HG03175 (cell line): ENCODE data around the gene DNAJB12.
"Not testable (repeated sequence)": the region's sequence is repeated elsewhere in the genome, so short reads cannot be mapped to it uniquely, and the experiment has no call there.

Experiments used
- ATAC-seq: cut with Tn5 transposase; IDR thresholded peaks from one replicate; pipeline ENCODE4 v1.9.1; 2021; ENCODE audit warnings: mild to moderate bottlenecking, moderate library complexity; ENCODE audit not compliant: unreplicated experiment

The DNAJB12 gene

GRCh38 chr10:72355214-72355555 lies 466 bp upstream of the DNAJB12 start:
- peak; percentile 15 for ATAC-seq

DNA sequence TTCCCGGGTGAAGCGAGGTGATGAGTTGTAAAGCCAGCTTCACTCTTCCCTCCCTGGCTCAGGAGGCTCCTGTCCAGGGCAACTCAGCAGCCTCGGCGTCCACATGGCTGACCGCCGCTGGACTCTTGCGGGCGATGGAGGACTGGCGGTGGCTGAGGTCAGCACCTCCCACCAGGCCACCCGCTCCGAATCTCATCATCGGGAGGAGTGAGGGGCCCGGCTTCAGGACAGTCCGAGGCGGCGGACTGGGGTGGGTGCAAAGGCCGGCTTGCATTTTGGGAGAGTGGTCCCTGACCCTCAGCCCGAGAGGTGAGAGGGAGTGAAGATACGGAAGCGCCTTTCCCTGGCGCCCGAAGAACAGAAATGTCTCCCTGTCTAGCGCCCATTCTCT lies 759 bp downstream of the DNAJB12 start:
- ATAC-seq: peak; percentile 9

- ATAC-seq: no peak
Observed at GRCh38 chr10:72353028-72353964, 1.4 kb downstream of the DNAJB12 start.

DNA sequence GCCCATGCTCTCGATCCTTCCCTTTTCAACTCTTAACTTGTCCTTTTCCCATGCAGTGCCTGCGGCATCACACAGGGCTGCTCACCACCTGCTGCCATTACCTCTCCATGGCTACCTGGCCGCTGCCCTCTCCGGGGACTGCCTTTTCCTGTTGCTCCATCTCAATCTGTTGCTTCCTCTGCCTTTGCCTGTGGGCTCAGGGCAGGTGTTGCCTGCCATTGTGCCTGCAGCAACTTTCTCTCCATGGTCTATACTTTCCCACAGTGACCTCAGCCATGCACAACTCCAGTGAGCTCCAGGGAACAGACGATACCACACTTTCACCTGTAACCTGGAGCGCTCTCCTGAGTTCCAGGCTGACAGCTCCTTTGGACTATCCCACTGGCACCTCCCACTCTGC lies 3.2 kb downstream of the DNAJB12 start:
- no peak for ATAC-seq

GRCh38 chr10:72349438-72349837 lies 5.3 kb downstream of the DNAJB12 start:
- no peak for ATAC-seq

- no peak for ATAC-seq
Observed at GRCh38 chr10:72348282-72348681, 6.4 kb downstream of the DNAJB12 start.

DNA sequence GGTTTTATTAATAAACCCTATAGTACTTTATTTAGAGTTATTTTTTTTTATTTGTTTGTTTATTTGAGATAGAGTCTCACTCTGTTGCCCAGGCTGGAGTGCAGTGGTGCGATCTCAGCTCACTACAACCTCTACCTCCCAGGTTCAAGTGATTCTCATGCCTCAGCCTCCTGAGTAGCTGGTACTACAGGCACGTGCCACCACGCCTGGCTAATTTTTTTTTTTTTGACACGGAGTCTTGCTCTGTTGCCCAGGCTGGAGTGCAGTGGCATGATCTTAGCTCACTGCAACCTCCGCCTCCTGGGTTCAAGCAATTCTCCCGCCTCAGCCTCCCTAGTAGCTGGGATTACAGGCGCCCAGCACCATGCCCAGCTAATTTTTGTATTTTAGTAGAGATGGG lies 8.6 kb downstream of the DNAJB12 start:
- not testable (repeated sequence) for ATAC-seq

- ATAC-seq: no peak
Observed at GRCh38 chr10:72344932-72345331, 9.8 kb downstream of the DNAJB12 start.

DNA sequence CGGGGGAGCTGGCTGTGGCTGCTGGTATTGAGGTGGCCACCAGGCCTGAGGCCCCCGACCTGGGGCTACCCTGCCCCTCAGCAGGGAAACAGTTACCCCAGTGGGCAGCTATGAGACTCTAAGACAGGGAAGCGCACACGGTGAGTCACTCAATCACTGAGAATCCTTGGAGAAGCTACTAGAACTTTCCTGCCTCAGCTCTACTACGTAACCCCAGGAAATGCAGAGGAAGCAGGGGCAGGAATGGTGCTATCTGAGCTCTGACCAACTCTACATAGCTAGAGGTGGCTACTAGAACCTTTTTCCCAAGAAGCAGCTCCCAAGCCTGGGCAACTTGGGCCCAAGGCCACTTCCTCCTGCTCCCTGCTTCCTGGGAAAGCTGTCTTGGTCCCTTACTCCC lies 11.8 kb downstream of the DNAJB12 start:
- ATAC-seq: no peak

- no peak for ATAC-seq
Observed at GRCh38 chr10:72340510-72341261, 14.0 kb downstream of the DNAJB12 start.

DNA sequence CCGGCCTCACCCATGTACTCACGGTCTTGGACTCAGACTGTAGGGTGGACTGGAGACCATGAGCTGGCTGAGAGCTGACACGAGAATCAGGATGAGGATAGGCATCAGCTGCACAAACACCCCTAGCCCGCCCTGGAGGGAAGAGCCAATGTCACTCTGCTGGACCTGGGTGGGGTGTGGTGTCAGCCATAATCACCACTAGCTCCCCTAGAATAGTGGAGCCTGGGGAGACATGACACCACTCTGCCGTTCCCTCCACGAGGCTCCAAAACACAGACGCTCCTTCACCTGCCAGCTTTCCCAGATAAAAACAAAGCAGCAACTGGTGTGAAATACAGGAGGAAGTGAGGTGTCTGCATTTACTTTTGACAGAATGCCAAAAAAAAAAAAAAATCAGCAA lies 16.5 kb downstream of the DNAJB12 start:
- ATAC-seq: no peak

DNA sequence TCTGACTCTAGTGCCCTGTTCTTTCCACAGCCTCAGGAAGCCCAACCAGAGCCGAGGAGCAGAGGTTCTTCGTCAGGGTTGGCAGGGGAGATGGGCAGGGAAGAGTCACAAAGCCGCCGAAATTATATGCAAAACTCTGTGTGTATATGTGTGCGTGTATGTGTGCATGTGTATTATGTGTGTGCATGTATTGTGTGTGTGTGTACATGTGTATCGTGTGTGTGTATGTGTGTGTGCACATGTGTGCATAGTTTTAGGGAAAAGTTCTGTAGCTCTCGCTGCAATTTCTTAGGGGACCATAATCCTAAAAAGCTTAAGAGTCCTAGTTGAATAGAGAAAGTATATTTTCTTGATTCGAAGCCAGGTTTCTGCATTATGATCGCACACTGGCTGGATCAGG lies 17.0 kb downstream of the DNAJB12 start:
- ATAC-seq: no peak

- no peak for ATAC-seq
Observed at GRCh38 chr10:72337039-72337629, 17.6 kb downstream of the DNAJB12 start.

DNA sequence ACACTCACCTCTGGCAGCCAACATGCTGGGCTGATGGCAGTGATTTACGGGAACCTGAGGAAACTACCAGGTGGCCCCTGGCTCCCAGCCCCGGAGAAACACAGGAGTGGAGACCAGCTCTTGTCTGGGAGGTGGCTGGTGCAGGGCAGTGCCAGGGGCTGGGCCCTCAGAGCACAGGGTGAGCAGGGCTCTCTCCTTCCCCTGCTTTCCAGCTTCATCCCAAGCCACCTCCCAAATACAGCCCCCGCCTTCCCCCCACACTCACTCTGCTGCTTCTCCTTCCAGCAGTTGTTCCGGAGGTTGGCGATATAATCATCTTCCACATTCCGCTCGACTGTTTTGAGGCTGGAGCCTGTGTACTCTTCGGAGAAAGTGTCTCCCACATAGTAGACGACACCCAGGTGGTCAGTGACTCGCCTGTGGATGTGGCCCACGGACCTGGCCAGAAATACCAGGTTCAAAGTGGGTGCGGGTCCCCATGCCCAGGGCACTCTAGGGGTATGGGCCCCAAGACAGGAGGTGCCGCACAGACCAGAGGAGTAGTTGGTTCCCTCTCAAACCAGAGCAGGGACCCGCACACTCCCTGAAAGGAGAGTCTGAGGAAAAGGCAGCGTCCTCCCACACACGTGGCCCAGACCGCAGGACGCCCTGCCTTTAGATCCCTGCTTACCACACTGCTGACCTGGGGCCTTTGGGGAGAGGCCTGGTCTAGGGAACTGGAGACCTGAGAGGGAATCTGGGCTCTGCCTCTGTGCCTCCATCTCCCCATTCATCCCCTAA lies 18.3 kb downstream of the DNAJB12 start:
- no peak for ATAC-seq

DNA sequence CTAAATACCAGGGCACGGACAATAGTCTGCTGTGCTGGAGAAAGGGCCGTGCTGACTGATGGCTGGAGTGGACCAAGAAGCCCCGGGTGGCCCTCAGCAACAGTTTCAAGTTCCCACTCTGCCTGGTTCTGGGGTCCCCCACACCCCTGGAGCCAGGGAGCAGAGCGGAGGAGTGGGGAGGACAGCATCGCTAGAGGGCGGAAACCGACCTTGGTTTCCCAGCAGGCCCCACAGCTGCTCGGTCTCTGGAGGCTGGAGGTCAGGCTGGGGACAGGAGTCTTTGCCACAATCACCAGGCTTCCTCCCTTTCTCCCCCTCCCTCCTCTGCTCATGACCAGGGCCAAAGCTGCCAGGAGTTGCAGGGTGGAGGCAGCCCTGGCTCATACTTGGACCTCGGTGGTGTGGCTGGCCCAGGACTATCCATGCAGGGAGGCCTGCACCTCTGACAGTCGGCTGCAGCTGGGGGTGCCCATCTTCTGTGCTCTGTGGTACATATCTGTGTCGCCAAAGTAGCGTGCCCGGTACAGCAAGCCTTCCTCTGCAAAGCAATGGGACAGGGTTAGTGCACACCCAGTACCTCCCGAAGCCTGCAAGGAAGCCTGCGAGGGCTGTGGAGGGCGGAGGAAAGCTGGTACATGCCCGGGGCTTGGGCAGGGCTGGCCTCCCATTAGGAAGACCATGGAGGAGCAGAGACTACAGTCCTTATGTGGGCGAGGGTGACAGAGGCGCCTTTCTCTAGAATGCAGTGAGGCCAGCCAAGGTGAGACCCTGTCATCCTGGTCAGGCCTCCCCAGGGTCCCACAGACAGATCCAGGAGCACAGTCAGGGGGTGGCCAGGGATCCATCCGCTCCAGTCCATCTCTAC lies 19.1 kb downstream of the DNAJB12 start:
- ATAC-seq: peak; percentile 35

DNA sequence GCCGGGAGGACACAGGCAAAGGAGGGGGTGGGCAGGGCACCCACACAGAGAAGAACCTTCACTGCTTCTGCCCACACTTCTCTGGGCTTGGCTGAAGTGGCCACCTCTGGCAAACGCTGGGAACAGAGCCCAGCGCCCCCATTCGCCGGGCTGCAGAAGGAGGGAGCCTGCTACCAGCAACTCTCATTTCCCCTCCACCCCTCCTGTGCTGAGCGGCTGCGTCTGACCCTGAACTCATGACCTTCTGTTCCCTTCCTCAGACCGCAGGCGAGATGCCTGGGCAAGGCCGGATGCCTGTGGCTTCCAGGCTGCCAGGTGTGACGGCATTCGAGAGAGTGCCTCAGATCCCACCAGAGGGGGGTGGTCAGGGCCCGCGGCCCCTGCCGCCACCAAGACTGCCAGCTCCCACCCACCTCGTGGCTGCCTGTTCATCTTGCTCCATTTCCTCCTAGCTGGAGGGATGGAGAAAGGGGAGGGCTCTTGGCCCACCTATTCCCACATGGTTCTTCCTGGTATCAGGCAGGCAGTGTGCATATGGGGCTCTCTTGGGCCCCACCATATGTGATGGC lies 19.8 kb downstream of the DNAJB12 start:
- ATAC-seq: peak; percentile 56

GRCh38 chr10:72334196-72334824 lies 20.4 kb downstream of the DNAJB12 start:
- ATAC-seq: no peak

GRCh38 chr10:72333112-72334015 lies 21.4 kb downstream of the DNAJB12 start:
- ATAC-seq: no peak
